Mammary epithelial cell (primary cell): Measurements from ENCODE around the gene SLC25A26.

ENCODE experiments used
- CTCF ChIP-seq, 2 donors: IDR thresholded peaks in 1 of 2; conservative IDR thresholded peaks in 1 of 2; 2 replicates each; pipeline ENCODE4 v1.5.1; 2011 to 2012; ENCODE audit warnings: inconsistent platforms in 2 of 2, low read length in 2 of 2, mild to moderate bottlenecking in 2 of 2, control low read depth in 1 of 2, low read depth in 1 of 2; ENCODE audit not compliant: insufficient read depth in 1 of 2; ENCODE audit errors: extremely low read depth in 1 of 2
- EZH2 ChIP-seq: IDR thresholded peaks from 2 replicates; pipeline ENCODE4 v1.6.1; 2012; ENCODE audit warnings: low read length, inconsistent platforms, borderline replicate concordance

DNA sequence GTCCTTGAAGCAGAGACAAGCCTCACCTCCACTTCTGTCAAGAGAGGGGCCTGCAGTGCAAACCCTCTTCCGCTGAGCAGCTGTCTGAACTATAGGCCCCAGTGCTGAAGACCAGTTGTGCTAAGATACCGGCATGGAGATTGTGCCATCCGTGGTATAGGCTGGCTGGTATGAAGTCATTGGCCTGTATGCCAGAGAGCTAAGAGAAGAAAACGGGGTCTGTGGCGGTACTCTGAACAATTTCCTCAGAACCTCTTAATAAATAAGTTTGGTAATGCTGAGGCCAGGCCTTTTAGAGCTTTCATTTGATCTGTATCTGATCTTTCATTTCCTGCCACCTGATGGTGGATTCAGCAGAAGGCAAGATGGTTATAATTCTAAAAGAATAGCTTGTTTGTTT lies 157.0 kb downstream of the SLC25A26 start:
- TF ChIP-seq EZH2, result no peak
- no peak for TF ChIP-seq CTCF (conservative IDR thresholded peaks at IDR 0.05 in 1 of 2, IDR thresholded peaks at IDR 0.05 in 1 of 2; ENCODE audit: extremely low read depth in 1 of 2, insufficient read depth in 1 of 2, low read depth in 1 of 2, low read length in 2 of 2)
